Aorta (tissue), 5 donors: ENCODE results near the gene SIK2. TPM values are rescaled to one million over a fixed set of nuclear protein-coding genes. Genes with fewer than 3 reads are reported as not detected.

Source experiments
- ATAC-seq: fragments of 200-7000 bp; cut with Tn5 transposase; one replicate; pipeline ENCODE4 v1.9.1; 2022; ENCODE audit warnings: moderate library complexity; ENCODE audit not compliant: low FRiP score
- DNase-seq, 2 donors: peaks; one replicate each; pipeline ENCODE4 v3.0.0-alpha.2; 2020
- H3K27ac ChIP-seq, 2 donors: one replicate each; pipeline ENCODE4 v1.5.1; 2013; ENCODE audit warnings: low read length in 2 of 2, mild to moderate bottlenecking in 2 of 2, moderate library complexity in 2 of 2, control low read depth in 1 of 2, inconsistent platforms in 1 of 2, low read depth in 1 of 2
- H3K27me3 ChIP-seq, 2 donors: one replicate each; pipeline ENCODE4 v1.6.1; 2013; ENCODE audit warnings: control low read depth in 1 of 2, low read length in 1 of 2, mild to moderate bottlenecking in 1 of 2, moderate library complexity in 1 of 2; ENCODE audit not compliant: insufficient read depth in 2 of 2, control insufficient read depth in 1 of 2
- H3K36me3 ChIP-seq, 2 donors: one replicate each; pipeline ENCODE4 v1.6.1; 2013; ENCODE audit warnings: control low read depth in 1 of 2, low read length in 1 of 2, mild to moderate bottlenecking in 1 of 2; ENCODE audit not compliant: insufficient read depth in 2 of 2, control insufficient read depth in 1 of 2
- H3K4me1 ChIP-seq, 2 donors: one replicate each; pipeline ENCODE4 v1.6.1; 2013; ENCODE audit warnings: low read length in 2 of 2, control low read depth in 1 of 2, mild to moderate bottlenecking in 1 of 2, moderate library complexity in 1 of 2; ENCODE audit not compliant: insufficient read depth in 2 of 2, control insufficient read depth in 1 of 2
- H3K4me3 ChIP-seq, 2 donors: one replicate each; pipeline ENCODE4 v1.5.1; 2013; ENCODE audit warnings: low read length in 2 of 2, control low read depth in 1 of 2, mild to moderate bottlenecking in 1 of 2
- H3K9me3 ChIP-seq: one replicate; pipeline ENCODE4 v1.6.1; 2013; ENCODE audit warnings: mild to moderate bottlenecking, low read length; ENCODE audit not compliant: control insufficient read depth
- WGBS, 2 donors: extraction: QIAGEN DNeasy Blood & Tissue Kit; methylation state at CpG; one replicate each; pipeline ENCODE4 v1.1.7; 2013; 5-methylcytosine and 5-hydroxymethylcytosine counted together
- intact Hi-C, 2 donors: fragments of 100-400 bp; cut with DNase I; formaldehyde crosslinking; loops; one replicate each; pipeline versions ENCODE4 v1.14.2 to v1.15.0; 2022
- polyA plus RNA-seq, 2 donors: library from polyadenylated mRNA; stranded (reverse); fragments of 200-250 nt; gene quantifications; one replicate each; pipeline ENCODE4 v1.2.3, GENCODE V29; 2013
- total RNA-seq, 2 donors: library from RNA; stranded (reverse); fragmentation: NEBNext Ultra II Directional; extraction: Animal tissue kit (Norgen Biotek cat#: 25700); gene quantifications; one replicate each; pipeline ENCODE4 v1.2.1, GENCODE V29; 2021
- donor health status: healthy with polysubstance abuse.
- donor health status: Bipolar disorder and iron deficiency.
- donor health status: DM: no; HTN: no; CAD: no.
- donor health status: DM: no; HTN: no; CAD: no.
- donor health status: DM: yes; HTN: yes; CAD: no.

The SIK2 gene
- total and polyA plus RNA-seq, 4 donors = 3.5 to 21.9 (median 10.8) TPM

DNA sequence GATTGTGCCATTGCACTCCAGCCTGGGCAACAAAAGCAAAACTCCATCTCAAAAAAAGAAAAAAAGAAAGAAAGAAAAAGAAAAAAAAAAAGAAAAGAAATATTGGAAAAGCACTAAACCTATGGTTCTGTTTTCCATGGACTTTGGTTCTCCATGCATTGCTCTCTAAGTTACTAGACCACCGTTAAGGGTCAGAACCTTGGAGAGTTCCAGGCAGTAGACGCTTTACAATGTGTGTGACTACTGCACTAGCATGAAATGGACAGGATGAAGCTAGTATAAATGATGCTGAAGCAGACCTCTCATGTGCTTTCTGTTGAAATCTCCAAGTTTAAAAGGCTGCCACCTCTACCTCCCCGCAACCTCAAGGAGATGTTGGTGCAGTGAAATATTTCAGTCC is 63.5 kb downstream of the SIK2 start:
- Histone ChIP-seq H3K36me3 (no peaks in the 10 kb centered on the region), H3K4me1 (peaks cover 0 to 4% of the 10 kb centered on the region in 2 donors), H3K4me3 (no peak overlapping the region), H3K27ac (no peak overlapping the region), H3K27me3 (no peaks in the 10 kb centered on the region), H3K9me3 (no peaks in the 10 kb centered on the region)
- DNase-seq (no peak), ATAC-seq (no peak)
- WGBS, 2 donors = 37 to 43% methylated on average over 3 of the region's 3 CpGs
- intact Hi-C loops = no loop called here

GRCh38 chr11:111668980-111669379 is 66.7 kb downstream of the SIK2 start:
- intact Hi-C loops = no loop called here
- Histone ChIP-seq H3K36me3 (peaks cover 0 to 5% of the 10 kb centered on the region in 2 donors), H3K27me3 (no peaks in the 10 kb centered on the region), H3K4me1 (no peaks in the 10 kb centered on the region), H3K4me3 (no peak overlapping the region), H3K27ac (no peak overlapping the region), H3K9me3 (no peaks in the 10 kb centered on the region)
- WGBS, 2 donors = 84 to 91% methylated on average over 1 of the region's 1 CpG
- ATAC-seq = no peak
- no peak for DNase-seq

DNA sequence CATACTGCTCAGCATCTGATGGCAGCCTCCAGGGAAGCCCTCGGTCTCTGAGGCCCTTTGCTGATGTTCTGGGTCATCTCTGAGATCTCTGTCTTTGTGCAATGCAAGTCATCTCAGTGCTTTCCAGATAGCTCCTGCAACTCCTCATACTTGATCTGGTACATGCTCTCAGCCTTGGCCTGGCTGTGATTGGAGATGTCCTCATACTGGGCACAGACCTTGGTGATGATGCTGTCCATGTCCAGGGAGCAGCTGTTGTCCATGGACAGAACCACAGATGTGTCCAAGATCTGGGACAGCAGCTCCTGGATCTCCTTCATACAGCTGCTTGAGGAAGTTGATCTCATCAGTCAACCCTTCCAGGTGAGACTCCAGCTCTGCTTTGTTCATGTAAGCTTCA is 69.1 kb downstream of the SIK2 start:
- no peak overlapping the region for H3K4me3 ChIP-seq
- H3K27ac ChIP-seq = no peak overlapping the region
- H3K4me1 ChIP-seq = no peaks in the 10 kb centered on the region
- intact Hi-C loops = no loop called here
- ATAC-seq (no peak), DNase-seq (no peak)
- 96 to 100% methylated on average over 1 of the region's 1 CpG for WGBS, 2 donors
- H3K36me3 ChIP-seq = peaks cover 0 to 5% of the 10 kb centered on the region in 2 donors
- no peaks in the 10 kb centered on the region for H3K27me3 ChIP-seq
- H3K9me3 ChIP-seq = no peaks in the 10 kb centered on the region

- DNase-seq (no peak), ATAC-seq (no peak)
- H3K4me3 ChIP-seq = no peak overlapping the region
- H3K4me1 ChIP-seq = no peaks in the 10 kb centered on the region
- H3K9me3 ChIP-seq = no peaks in the 10 kb centered on the region
- no peak overlapping the region for H3K27ac ChIP-seq
- no peaks in the 10 kb centered on the region for H3K27me3 ChIP-seq
- WGBS, 2 donors = 95 to 98% methylated on average over 1 of the region's 1 CpG
- intact Hi-C loops = no loop called here
- peaks cover 0 to 5% of the 10 kb centered on the region in 2 donors for H3K36me3 ChIP-seq
Observed at GRCh38 chr11:111672949-111673348, 70.7 kb downstream of the SIK2 start.

- DNase-seq (no peak), ATAC-seq (no peak)
- Histone ChIP-seq H3K9me3 (no peaks in the 10 kb centered on the region), H3K27ac (no peak overlapping the region), H3K4me1 (no peaks in the 10 kb centered on the region), H3K36me3 (peaks cover 0 to 5% of the 10 kb centered on the region in 2 donors), H3K27me3 (no peaks in the 10 kb centered on the region), H3K4me3 (no peak overlapping the region)
- 86 to 95% methylated on average over 1 of the region's 1 CpG for WGBS, 2 donors
- intact Hi-C loops = no loop called here
Observed at GRCh38 chr11:111674941-111675340, 72.7 kb downstream of the SIK2 start.

GRCh38 chr11:111675891-111676290 is 73.6 kb downstream of the SIK2 start:
- intact Hi-C loops = no loop called here

GRCh38 chr11:111676878-111677585 is 74.8 kb downstream of the SIK2 start:
- no peak overlapping the region for H3K4me3 ChIP-seq
- intact Hi-C loops = no loop called here
- peaks cover 0 to 1% of the 10 kb centered on the region in 2 donors for H3K36me3 ChIP-seq
- 76 to 79% methylated on average over 4 of the region's 4 CpGs for WGBS, 2 donors
- no peak for DNase-seq
- H3K9me3 ChIP-seq = no peaks in the 10 kb centered on the region
- no peaks in the 10 kb centered on the region for H3K4me1 ChIP-seq
- H3K27me3 ChIP-seq = no peaks in the 10 kb centered on the region
- no peak for ATAC-seq
- no peak overlapping the region for H3K27ac ChIP-seq

More at GRCh38 chr11:111675891-111676290, 73.6 kb downstream of the SIK2 start:
- H3K9me3 ChIP-seq = no peaks in the 10 kb centered on the region
- no peak for DNase-seq
- H3K36me3 ChIP-seq = peaks cover 0 to 5% of the 10 kb centered on the region in 2 donors
- no peaks in the 10 kb centered on the region for H3K27me3 ChIP-seq
- no peak overlapping the region for H3K27ac ChIP-seq
- ATAC-seq = no peak
- WGBS, 2 donors = 94 to 95% methylated on average over 2 of the region's 2 CpGs
- H3K4me3 ChIP-seq = no peak overlapping the region
- no peaks in the 10 kb centered on the region for H3K4me1 ChIP-seq

GRCh38 chr11:111680486-111681175 is 78.4 kb downstream of the SIK2 start:
- Histone ChIP-seq H3K27me3 (no peaks in the 10 kb centered on the region), H3K27ac (no peak overlapping the region), H3K4me3 (no peak overlapping the region), H3K4me1 (no peaks in the 10 kb centered on the region), H3K36me3 (no peaks in the 10 kb centered on the region), H3K9me3 (no peaks in the 10 kb centered on the region)
- ATAC-seq (no peak), DNase-seq (no peak)
- intact Hi-C loops = no loop called here
- WGBS, 2 donors = 94 to 98% methylated on average over 3 of the region's 3 CpGs

- intact Hi-C loops = no loop called here
- DNase-seq = no peak
Observed at GRCh38 chr11:111683806-111684205, 81.6 kb downstream of the SIK2 start.

More at GRCh38 chr11:111683806-111684205, 81.6 kb downstream of the SIK2 start:
- Histone ChIP-seq H3K9me3 (no peaks in the 10 kb centered on the region), H3K4me3 (no peak overlapping the region), H3K27me3 (no peaks in the 10 kb centered on the region), H3K27ac (no peak overlapping the region), H3K4me1 (no peaks in the 10 kb centered on the region), H3K36me3 (peaks cover 0 to 2% of the 10 kb centered on the region in 2 donors)
- 80 to 84% methylated on average over 3 of the region's 3 CpGs for WGBS, 2 donors
- no peak for ATAC-seq
